Endothelial cell of umbilical vein (primary cell): ENCODE data around the gene NUDT9.

Experiments
- CTCF ChIP-seq, 2 donors: IDR thresholded peaks; 1 replicate in 1 of 2; 2 replicates in 1 of 2; pipeline ENCODE4 v1.5.1; 2011; ENCODE audit warnings: low read length in 2 of 2, mild to moderate bottlenecking in 2 of 2, moderate library complexity in 2 of 2, control low read depth in 1 of 2, inconsistent platforms in 1 of 2, low read depth in 1 of 2; ENCODE audit not compliant: insufficient read depth in 1 of 2; ENCODE audit errors: extremely low read depth in 1 of 2
- EZH2 ChIP-seq: IDR thresholded peaks from 2 replicates; pipeline ENCODE4 v1.6.1; 2012; ENCODE audit warnings: borderline replicate concordance, low read depth, mild to moderate bottlenecking, moderate library complexity, low read length, inconsistent platforms; ENCODE audit not compliant: severe bottlenecking
- POLR2A ChIP-seq: IDR thresholded peaks from 2 replicates; pipeline ENCODE4 v1.6.1; 2012; ENCODE audit warnings: low read depth, mild to moderate bottlenecking, control low read depth, low read length

DNA sequence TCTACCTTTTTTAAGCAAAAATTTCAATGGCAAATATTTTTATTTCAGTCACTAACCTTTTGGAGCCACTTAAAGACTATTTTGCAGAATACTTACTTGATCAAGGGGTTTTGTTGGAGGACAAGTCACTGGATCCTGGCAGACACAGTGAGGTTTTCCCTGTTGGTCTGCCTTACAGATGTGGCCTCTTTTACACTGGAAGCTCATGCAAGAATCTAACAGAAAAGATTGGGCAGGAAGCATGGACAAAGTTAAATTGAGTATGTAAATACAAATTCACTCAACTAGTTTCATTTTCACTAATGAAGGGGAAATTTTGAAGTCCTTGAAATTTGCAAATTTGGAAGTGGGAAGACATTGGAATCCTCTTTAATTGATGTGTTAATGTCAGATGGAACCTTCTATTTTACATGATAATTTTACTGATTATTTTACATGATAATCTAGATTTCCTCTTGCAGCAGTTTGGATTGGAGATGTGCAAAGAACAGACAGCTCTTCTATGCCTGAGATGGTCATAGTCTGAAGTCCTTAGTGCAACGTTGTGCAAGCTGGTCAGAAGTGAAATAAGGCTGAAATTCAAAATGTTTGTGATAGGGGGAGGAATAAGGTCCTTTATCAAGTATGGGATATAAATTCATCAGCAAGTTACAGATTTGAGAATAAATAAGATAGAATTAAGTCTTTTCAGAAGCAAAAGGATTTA lies 68.4 kb downstream of the NUDT9 start:
- TF ChIP-seq POLR2A = no peak
- TF ChIP-seq CTCF (IDR thresholded peaks at IDR 0.05; ENCODE audit: extremely low read depth in 1 of 2, insufficient read depth in 1 of 2, low read depth in 1 of 2, low read length in 2 of 2) = no peak
- no peak for TF ChIP-seq EZH2
